SU-DHL-6 (cell line): ENCODE results near the gene PLEKHA8.

Source experiments
- H2AFZ ChIP-seq: fragments of 200-600 bp; sonication (generic); 2 replicates; pipeline ENCODE4 v1.6.1; 2014; ENCODE audit warnings: low read depth, mild to moderate bottlenecking, moderate library complexity, mixed read lengths, antibody characterized with exemption, low read length; ENCODE audit not compliant: severe bottlenecking
- H3F3A ChIP-seq: fragments of 200-600 bp; shearing (Covaris generic); 2 replicates; pipeline ENCODE4 v1.6.0; 2016; ENCODE audit warnings: antibody characterized with exemption, mild to moderate bottlenecking; ENCODE audit not compliant: insufficient read depth
- H3K27ac ChIP-seq: fragments of 200-600 bp; sonication (generic); 2 replicates; pipeline ENCODE4 v1.5.1; 2016; ENCODE audit warnings: low read depth, mild to moderate bottlenecking, low read length, moderate library complexity, mixed read lengths
- H3K27me3 ChIP-seq: fragments of 200-600 bp; sonication (generic), shearing (Covaris generic); 2 replicates; pipeline ENCODE4 v1.6.0; 2014; ENCODE audit warnings: mild to moderate bottlenecking, low read length
- H3K36me3 ChIP-seq: fragments of 200-600 bp; sonication (generic); 2 replicates; pipeline ENCODE4 v1.6.1; 2014; ENCODE audit warnings: mild to moderate bottlenecking, low read length, mixed read lengths
- H3K4me2 ChIP-seq: fragments of 300-600, 200-600 bp; shearing (Covaris generic), sonication (generic); 2 replicates; pipeline ENCODE4 v1.6.0; 2014; ENCODE audit warnings: low read length, low read depth, mild to moderate bottlenecking; ENCODE audit not compliant: poor library complexity, severe bottlenecking
- H3K4me3 ChIP-seq: fragments of 200-600 bp; sonication (generic); 2 replicates; pipeline ENCODE4 v1.5.1; 2014; ENCODE audit warnings: antibody characterized with exemption, low read length, mild to moderate bottlenecking, mixed read lengths; ENCODE audit not compliant: insufficient read depth, poor library complexity, severe bottlenecking
- H3K79me2 ChIP-seq: fragments of 200-600 bp; sonication (generic); 2 replicates; pipeline ENCODE4 v1.6.1; 2014; ENCODE audit warnings: mild to moderate bottlenecking, low read length, moderate library complexity; ENCODE audit not compliant: insufficient read depth
- H3K9ac ChIP-seq: fragments of 200-600 bp; sonication (generic); 2 replicates; pipeline ENCODE4 v1.7.0; 2014; ENCODE audit warnings: mild to moderate bottlenecking, low read length
- H3K9me2 ChIP-seq: fragments of 200-600 bp; sonication (generic); replicated peaks from 2 replicates; pipeline ENCODE4 v1.6.1; 2014; ENCODE audit warnings: low read length; ENCODE audit not compliant: insufficient read depth
- H3K9me3 ChIP-seq: fragments of 200-600 bp; sonication (generic); 2 replicates; pipeline ENCODE4 v1.6.1; 2014; ENCODE audit warnings: low read length, mixed read lengths; ENCODE audit not compliant: insufficient read depth
- H4K20me1 ChIP-seq: fragments of 200-600 bp; sonication (generic); 2 replicates; pipeline ENCODE4 v1.6.1; 2014; ENCODE audit warnings: low read depth, mild to moderate bottlenecking, antibody characterized with exemption, low read length, moderate library complexity, mixed read lengths
- EZH2phosphoT487 ChIP-seq: fragments of 200-600 bp; sonication (generic), shearing (Covaris generic); conservative IDR thresholded peaks from 2 replicates; pipeline ENCODE4 v1.6.1; 2018; ENCODE audit warnings: mild to moderate bottlenecking, antibody characterized with exemption, low read length, moderate library complexity, mixed read lengths
- TF ChIP-seq, protein P1 (sequence below): fragments of 200-600 bp; sonication (generic); IDR thresholded peaks from one replicate; pipeline ENCODE4 v1.5.1; 2017; ENCODE audit warnings: antibody characterized with exemption, mild to moderate bottlenecking, low read length, moderate library complexity; ENCODE audit not compliant: insufficient read depth, poor library complexity, severe bottlenecking

The PLEKHA8 gene

DNA sequence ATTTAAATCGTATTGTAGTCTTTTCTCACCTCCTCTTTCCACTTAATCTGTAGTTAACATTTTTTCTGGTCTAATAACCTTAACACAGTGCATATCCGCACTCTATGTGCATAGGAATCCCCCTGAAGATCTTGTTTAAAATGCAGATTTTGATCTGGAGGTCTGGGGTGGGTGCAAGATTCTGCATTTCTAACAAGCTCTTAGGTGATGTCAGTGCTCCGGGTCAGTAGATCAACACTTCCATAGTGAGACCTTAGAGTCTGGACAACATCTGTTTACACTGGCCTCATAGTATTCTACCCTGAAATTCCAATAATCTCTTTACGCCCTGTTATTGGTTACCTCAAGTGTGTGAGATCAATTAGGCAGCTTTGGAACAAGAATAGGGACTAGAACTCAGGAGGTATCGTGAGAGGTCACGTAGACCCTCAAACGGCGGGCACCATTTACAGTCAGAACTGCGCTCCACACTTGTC lies 434 bp upstream of the PLEKHA8 start:
- no peaks in the 10 kb centered on the region for H3K9me2 ChIP-seq
- no peaks in the 10 kb centered on the region; the same call in 1 of the 2 replicates for H4K20me1 ChIP-seq
- H3K9me3 ChIP-seq: no peaks in the 10 kb centered on the region
- H3K9ac ChIP-seq: peak overlapping the region; percentile 65
- H2AFZ ChIP-seq: peak overlapping the region; percentile 84
- H3K79me2 ChIP-seq: peaks cover 24% of the 10 kb centered on the region; the same call in 1 of the 2 replicates
- peak overlapping the region; percentile 64 for H3K4me3 ChIP-seq
- peak overlapping the region; percentile 67 for H3K27ac ChIP-seq
- no peaks in the 10 kb centered on the region for H3K27me3 ChIP-seq
- TF ChIP-seq, protein P1, sequence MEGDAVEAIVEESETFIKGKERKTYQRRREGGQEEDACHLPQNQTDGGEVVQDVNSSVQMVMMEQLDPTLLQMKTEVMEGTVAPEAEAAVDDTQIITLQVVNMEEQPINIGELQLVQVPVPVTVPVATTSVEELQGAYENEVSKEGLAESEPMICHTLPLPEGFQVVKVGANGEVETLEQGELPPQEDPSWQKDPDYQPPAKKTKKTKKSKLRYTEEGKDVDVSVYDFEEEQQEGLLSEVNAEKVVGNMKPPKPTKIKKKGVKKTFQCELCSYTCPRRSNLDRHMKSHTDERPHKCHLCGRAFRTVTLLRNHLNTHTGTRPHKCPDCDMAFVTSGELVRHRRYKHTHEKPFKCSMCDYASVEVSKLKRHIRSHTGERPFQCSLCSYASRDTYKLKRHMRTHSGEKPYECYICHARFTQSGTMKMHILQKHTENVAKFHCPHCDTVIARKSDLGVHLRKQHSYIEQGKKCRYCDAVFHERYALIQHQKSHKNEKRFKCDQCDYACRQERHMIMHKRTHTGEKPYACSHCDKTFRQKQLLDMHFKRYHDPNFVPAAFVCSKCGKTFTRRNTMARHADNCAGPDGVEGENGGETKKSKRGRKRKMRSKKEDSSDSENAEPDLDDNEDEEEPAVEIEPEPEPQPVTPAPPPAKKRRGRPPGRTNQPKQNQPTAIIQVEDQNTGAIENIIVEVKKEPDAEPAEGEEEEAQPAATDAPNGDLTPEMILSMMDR: no peak
- no peak for TF ChIP-seq EZH2phosphoT487
- peak overlapping the region; percentile 83 for H3K4me2 ChIP-seq
- no peaks in the 10 kb centered on the region for H3K36me3 ChIP-seq
- H3F3A ChIP-seq: peaks cover 23% of the 10 kb centered on the region

DNA sequence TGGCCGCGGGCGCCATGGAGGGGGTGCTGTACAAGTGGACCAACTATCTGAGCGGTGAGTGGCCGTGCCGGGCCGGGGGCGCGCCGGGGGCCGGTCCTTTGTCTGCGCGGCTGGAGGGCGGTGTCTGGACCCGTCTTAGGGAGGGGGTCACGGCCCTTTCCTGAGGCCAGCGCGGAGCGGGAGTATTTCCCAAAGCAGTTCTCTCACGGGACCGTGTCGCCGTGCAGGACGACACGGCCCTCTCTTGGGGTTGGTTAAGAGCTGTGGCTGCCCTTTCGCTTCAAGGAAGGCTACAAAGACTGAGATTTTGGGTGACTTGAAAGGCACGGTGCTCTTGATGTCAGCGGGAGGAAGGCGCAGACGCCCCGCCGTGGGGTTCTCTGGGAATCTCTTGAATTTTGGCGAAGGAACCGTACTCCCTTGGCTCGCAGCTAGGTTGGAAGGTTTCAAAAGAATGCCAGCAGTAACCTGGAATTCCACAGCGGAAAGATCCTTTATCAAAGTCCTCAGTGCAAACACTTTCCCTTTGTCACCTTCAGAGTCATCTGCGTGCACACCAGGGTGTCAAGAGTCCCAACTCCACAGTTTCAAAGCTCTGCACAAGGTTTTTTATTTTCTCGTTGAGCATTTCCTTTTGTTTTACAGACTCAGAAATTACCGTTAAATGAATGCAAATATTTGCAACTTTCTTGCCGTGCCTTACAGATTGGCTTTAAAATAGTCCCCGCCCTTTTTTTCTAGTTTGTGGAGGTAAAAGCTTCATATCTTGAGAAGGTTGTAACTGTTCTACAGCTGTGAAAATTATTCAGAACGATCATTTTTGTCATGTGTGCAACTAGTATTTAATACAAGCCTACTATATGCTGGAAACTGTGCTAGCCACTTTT lies 780 bp downstream of the PLEKHA8 start:
- TF ChIP-seq EZH2phosphoT487: no peak
- TF ChIP-seq, protein P1: no peak
- Histone ChIP-seq H3K9me2 (no peaks in the 10 kb centered on the region), H3F3A (peaks cover 23% of the 10 kb centered on the region), H4K20me1 (no peaks in the 10 kb centered on the region; the same call in 1 of the 2 replicates), H3K9ac (peak overlapping the region; percentile 65), H3K27me3 (no peaks in the 10 kb centered on the region), H3K9me3 (no peaks in the 10 kb centered on the region), H3K4me3 (peak overlapping the region; percentile 64), H3K4me2 (peak overlapping the region; percentile 83), H3K79me2 (peaks cover 19% of the 10 kb centered on the region; the same call in 1 of the 2 replicates), H2AFZ (peak overlapping the region; percentile 84), H3K36me3 (no peaks in the 10 kb centered on the region), H3K27ac (peak overlapping the region; percentile 46)

DNA sequence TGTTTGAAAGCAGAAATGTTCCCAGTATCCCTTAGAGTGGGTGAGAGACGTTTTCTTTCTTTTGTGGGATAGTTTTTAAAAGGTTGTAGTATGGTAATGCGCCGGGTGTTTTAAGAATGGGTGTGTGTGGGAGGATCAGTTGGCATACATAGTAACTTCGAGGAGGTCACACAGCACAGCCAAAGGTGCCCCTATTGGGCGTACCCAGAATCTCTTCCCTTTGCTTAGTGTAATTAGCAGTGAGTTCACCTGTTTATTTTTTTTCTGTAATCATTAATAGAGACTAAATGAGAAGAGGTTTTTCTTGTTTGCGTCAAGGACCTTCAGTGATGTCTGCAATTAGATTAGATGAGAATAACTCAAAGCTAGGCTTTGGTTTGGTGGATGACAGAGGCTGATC lies 1.5 kb downstream of the PLEKHA8 start:
- Histone ChIP-seq H3F3A (peaks cover 23% of the 10 kb centered on the region), H3K36me3 (no peaks in the 10 kb centered on the region), H3K9me3 (no peaks in the 10 kb centered on the region), H3K27ac (peak overlapping the region; percentile 46), H3K4me2 (peak overlapping the region; percentile 83), H2AFZ (peak overlapping the region; percentile 84), H3K79me2 (peaks cover 16% of the 10 kb centered on the region; the same call in 1 of the 2 replicates), H3K4me3 (peak overlapping the region; percentile 64), H3K27me3 (no peaks in the 10 kb centered on the region), H3K9ac (peak overlapping the region; percentile 65), H4K20me1 (no peaks in the 10 kb centered on the region; the same call in 1 of the 2 replicates), H3K9me2 (no peaks in the 10 kb centered on the region)
- TF ChIP-seq EZH2phosphoT487: no peak
- TF ChIP-seq, protein P1: no peak
